Stimulated activated naive CD8-positive, alpha-beta T cell treated with anti-CD3 and anti-CD28 coated beads, Interleukin-15, amount 100 ng/mL, for 72 hours (primary cell): ENCODE measurements around the gene SORBS1.

Experiments used
- ATAC-seq: fragments of 150-1000 bp; cut with Tn5 transposase; 2 replicates; pipeline ENCODE4 v1.10.0; 2021; ENCODE audit warnings: mild to moderate bottlenecking, moderate library complexity
- DNase-seq, 2 donors: peaks; one replicate each; pipeline ENCODE4 v3.0.0; 2021 to 2022
- H3K27ac Mint-ChIP-seq, 2 donors: one replicate each; pipeline ENCODE4 v1.8.0; 2022; ENCODE audit warnings: mild to moderate bottlenecking in 2 of 2, mixed read lengths in 2 of 2, moderate library complexity in 2 of 2
- H3K27me3 Mint-ChIP-seq: one replicate; pipeline ENCODE4 v1.8.0; 2022; ENCODE audit warnings: mixed read lengths
- H3K4me1 Mint-ChIP-seq: one replicate; pipeline ENCODE4 v1.8.0; 2022; ENCODE audit warnings: mild to moderate bottlenecking, mixed read lengths
- H3K4me3 Mint-ChIP-seq, 2 donors: one replicate each; pipeline ENCODE4 v1.8.0; 2022; ENCODE audit warnings: mild to moderate bottlenecking in 2 of 2, mixed read lengths in 2 of 2, moderate library complexity in 1 of 2
- H3K9me3 Mint-ChIP-seq, 2 donors: one replicate each; pipeline ENCODE4 v1.8.0; 2022; ENCODE audit warnings: mixed read lengths in 2 of 2

SORBS1 gene

GRCh38 chr10:95278061-95278988 is 282.8 kb downstream of the SORBS1 start:
- DNase-seq, result no peak
- no peak for ATAC-seq
- Mint-ChIP-seq H3K27me3 (peaks cover 7% of the 10 kb centered on the region), H3K9me3 (no peaks in the 10 kb centered on the region), H3K4me1 (no peaks in the 10 kb centered on the region), H3K4me3 (no peak overlapping the region), H3K27ac (no peak overlapping the region)

- Mint-ChIP-seq H3K27me3 (peaks cover 7% of the 10 kb centered on the region), H3K27ac (no peak overlapping the region), H3K4me3 (no peak overlapping the region), H3K4me1 (no peaks in the 10 kb centered on the region), H3K9me3 (no peaks in the 10 kb centered on the region)
- no peak for DNase-seq
- no peak for ATAC-seq
These were observed 283.6 kb downstream of the SORBS1 start for GRCh38 chr10:95277614-95278013.

GRCh38 chr10:95277201-95277570 is 284.0 kb downstream of the SORBS1 start:
- Mint-ChIP-seq H3K4me3 (no peak overlapping the region), H3K9me3 (no peaks in the 10 kb centered on the region), H3K27me3 (peaks cover 7% of the 10 kb centered on the region), H3K27ac (no peak overlapping the region), H3K4me1 (no peaks in the 10 kb centered on the region)
- ATAC-seq (no peak), DNase-seq (no peak)

- DNase-seq, result no peak
- Mint-ChIP-seq H3K27me3 (peaks cover 7% of the 10 kb centered on the region), H3K4me3 (no peak overlapping the region), H3K4me1 (no peaks in the 10 kb centered on the region), H3K27ac (no peak overlapping the region), H3K9me3 (no peaks in the 10 kb centered on the region)
- no peak for ATAC-seq
These were observed 284.6 kb downstream of the SORBS1 start for GRCh38 chr10:95276367-95277200.

GRCh38 chr10:95275726-95276366 is 285.3 kb downstream of the SORBS1 start:
- Mint-ChIP-seq H3K27ac (no peak overlapping the region), H3K9me3 (no peaks in the 10 kb centered on the region), H3K4me3 (no peak overlapping the region), H3K4me1 (no peaks in the 10 kb centered on the region), H3K27me3 (peaks cover 7% of the 10 kb centered on the region)
- no peak for ATAC-seq
- no peak for DNase-seq

- Mint-ChIP-seq H3K4me1 (no peaks in the 10 kb centered on the region), H3K9me3 (no peaks in the 10 kb centered on the region), H3K27me3 (peaks cover 12% of the 10 kb centered on the region), H3K27ac (no peak overlapping the region), H3K4me3 (no peak overlapping the region)
- DNase-seq (no peak), ATAC-seq (no peak)
These were observed 287.5 kb downstream of the SORBS1 start for GRCh38 chr10:95273393-95274312.

GRCh38 chr10:95268438-95268837 is 292.7 kb downstream of the SORBS1 start:
- H3K4me3 Mint-ChIP-seq, result no peak overlapping the region
- no peaks in the 10 kb centered on the region for H3K4me1 Mint-ChIP-seq
- H3K27ac Mint-ChIP-seq, result no peak overlapping the region
- H3K9me3 Mint-ChIP-seq, result no peaks in the 10 kb centered on the region
- peaks cover 15% of the 10 kb centered on the region for H3K27me3 Mint-ChIP-seq
- no peak for DNase-seq
- no peak for ATAC-seq

- no peak overlapping the region for H3K27ac Mint-ChIP-seq
- ATAC-seq (no peak), DNase-seq (no peak)
- no peaks in the 10 kb centered on the region for H3K9me3 Mint-ChIP-seq
- no peaks in the 10 kb centered on the region for H3K4me1 Mint-ChIP-seq
- peaks cover 21% of the 10 kb centered on the region for H3K27me3 Mint-ChIP-seq
- H3K4me3 Mint-ChIP-seq, result no peak overlapping the region
These were observed 293.9 kb downstream of the SORBS1 start for GRCh38 chr10:95267251-95267650.

GRCh38 chr10:95266674-95267095 is 294.5 kb downstream of the SORBS1 start:
- H3K27me3 Mint-ChIP-seq, result peaks cover 21% of the 10 kb centered on the region
- H3K9me3 Mint-ChIP-seq, result no peaks in the 10 kb centered on the region
- peak overlapping the region in 1 of 2 donors; percentile 58 for H3K27ac Mint-ChIP-seq
- ATAC-seq (no peak), DNase-seq (no peak)
- no peak overlapping the region for H3K4me3 Mint-ChIP-seq
- H3K4me1 Mint-ChIP-seq, result no peaks in the 10 kb centered on the region

GRCh38 chr10:95265572-95265971 is 295.6 kb downstream of the SORBS1 start:
- H3K9me3 Mint-ChIP-seq, result no peaks in the 10 kb centered on the region
- no peaks in the 10 kb centered on the region for H3K4me1 Mint-ChIP-seq
- H3K4me3 Mint-ChIP-seq, result no peak overlapping the region
- H3K27me3 Mint-ChIP-seq, result peaks cover 21% of the 10 kb centered on the region
- no peak overlapping the region for H3K27ac Mint-ChIP-seq
- ATAC-seq (no peak), DNase-seq (no peak)

GRCh38 chr10:95264227-95265051 is 296.7 kb downstream of the SORBS1 start:
- peaks cover 21% of the 10 kb centered on the region for H3K27me3 Mint-ChIP-seq
- ATAC-seq (no peak), DNase-seq (no peak)
- H3K4me3 Mint-ChIP-seq, result no peak overlapping the region
- H3K27ac Mint-ChIP-seq, result no peak overlapping the region
- H3K4me1 Mint-ChIP-seq, result no peaks in the 10 kb centered on the region
- H3K9me3 Mint-ChIP-seq, result no peaks in the 10 kb centered on the region

- H3K9me3 Mint-ChIP-seq, result no peaks in the 10 kb centered on the region
- ATAC-seq, result no peak
- no peaks in the 10 kb centered on the region for H3K4me1 Mint-ChIP-seq
- no peak overlapping the region for H3K4me3 Mint-ChIP-seq
- H3K27me3 Mint-ChIP-seq, result peaks cover 18% of the 10 kb centered on the region
- no peak for DNase-seq
- H3K27ac Mint-ChIP-seq, result no peak overlapping the region
These were observed 297.3 kb downstream of the SORBS1 start for GRCh38 chr10:95263864-95264226.

- Mint-ChIP-seq H3K27me3 (peaks cover 14% of the 10 kb centered on the region), H3K4me3 (no peak overlapping the region), H3K27ac (no peak overlapping the region), H3K4me1 (no peaks in the 10 kb centered on the region), H3K9me3 (no peaks in the 10 kb centered on the region)
- ATAC-seq (no peak), DNase-seq (no peak)
These were observed 298.2 kb downstream of the SORBS1 start for GRCh38 chr10:95262763-95263518.

- H3K4me3 Mint-ChIP-seq, result no peak overlapping the region
- ATAC-seq (no peak), DNase-seq (no peak)
- H3K9me3 Mint-ChIP-seq, result no peaks in the 10 kb centered on the region
- H3K4me1 Mint-ChIP-seq, result no peaks in the 10 kb centered on the region
- peaks cover 19% of the 10 kb centered on the region for H3K27me3 Mint-ChIP-seq
- no peak overlapping the region for H3K27ac Mint-ChIP-seq
These were observed 299.2 kb downstream of the SORBS1 start for GRCh38 chr10:95261926-95262325.
